C4-2B (cell line): ENCODE results near the gene PREB.

Experiments used
- ZFX ChIP-seq: fragments of 450-650 bp; IDR thresholded peaks from 2 replicates; pipeline ENCODE4 v1.6.1; 2017
- TF ChIP-seq, protein P1 (sequence below): fragments of 450-650 bp; conservative IDR thresholded peaks from 2 replicates; pipeline ENCODE4 v1.5.1; 2017; ENCODE audit warnings: mild to moderate bottlenecking

DNA sequence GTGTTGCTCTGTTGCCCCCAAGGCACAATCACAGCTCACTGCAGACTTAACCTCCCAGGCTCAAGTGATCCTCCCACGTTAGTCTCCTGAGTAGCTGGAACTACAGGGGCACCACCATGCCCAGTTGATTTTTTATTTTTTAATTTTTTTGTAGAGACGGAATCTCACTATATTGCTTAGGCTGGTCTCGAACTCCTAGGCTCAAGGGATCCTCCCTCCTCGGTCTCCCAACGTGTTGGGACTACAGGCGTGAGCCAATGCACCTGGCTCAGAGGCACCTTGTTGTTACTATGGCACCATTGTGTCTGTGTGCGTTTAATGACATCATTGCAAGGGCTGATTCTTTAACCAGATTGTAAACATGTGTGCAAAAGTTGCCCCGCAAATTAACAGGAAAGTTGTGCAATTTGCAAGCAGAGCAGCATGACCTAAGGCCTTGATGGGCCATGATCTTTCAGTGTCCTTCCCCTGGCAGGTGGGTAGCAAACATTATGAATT, 37.0 kb upstream of the PREB start:
- TF ChIP-seq, protein P1, sequence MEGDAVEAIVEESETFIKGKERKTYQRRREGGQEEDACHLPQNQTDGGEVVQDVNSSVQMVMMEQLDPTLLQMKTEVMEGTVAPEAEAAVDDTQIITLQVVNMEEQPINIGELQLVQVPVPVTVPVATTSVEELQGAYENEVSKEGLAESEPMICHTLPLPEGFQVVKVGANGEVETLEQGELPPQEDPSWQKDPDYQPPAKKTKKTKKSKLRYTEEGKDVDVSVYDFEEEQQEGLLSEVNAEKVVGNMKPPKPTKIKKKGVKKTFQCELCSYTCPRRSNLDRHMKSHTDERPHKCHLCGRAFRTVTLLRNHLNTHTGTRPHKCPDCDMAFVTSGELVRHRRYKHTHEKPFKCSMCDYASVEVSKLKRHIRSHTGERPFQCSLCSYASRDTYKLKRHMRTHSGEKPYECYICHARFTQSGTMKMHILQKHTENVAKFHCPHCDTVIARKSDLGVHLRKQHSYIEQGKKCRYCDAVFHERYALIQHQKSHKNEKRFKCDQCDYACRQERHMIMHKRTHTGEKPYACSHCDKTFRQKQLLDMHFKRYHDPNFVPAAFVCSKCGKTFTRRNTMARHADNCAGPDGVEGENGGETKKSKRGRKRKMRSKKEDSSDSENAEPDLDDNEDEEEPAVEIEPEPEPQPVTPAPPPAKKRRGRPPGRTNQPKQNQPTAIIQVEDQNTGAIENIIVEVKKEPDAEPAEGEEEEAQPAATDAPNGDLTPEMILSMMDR: no peak
- TF ChIP-seq ZFX: no peak
